GM12878 (cell line): ENCODE data around the gene DAD1. TPM values are rescaled to one million over a fixed set of nuclear protein-coding genes. Genes with fewer than 3 reads are reported as not detected.
"Not testable (repeated sequence)": the region's sequence is repeated elsewhere in the genome, so short reads cannot be mapped to it uniquely, and the experiment has no call there.

Source experiments
- ATAC-seq: fragments of 200-7000 bp; cut with Tn5 transposase; 3 replicates; pipeline ENCODE4 v1.9.1; 2020; ENCODE audit warnings: mild to moderate bottlenecking, moderate library complexity
- BruUV-seq: library from RNA; stranded (reverse); fragments of 400-500 nt; replicated peaks from 2 replicates; lab custom pipeline; 2021; lab: Mats Ljungman, UMichigan
- CTCF ChIA-PET: fragments of 300-600 bp; sonication (Branson Sonifier 250); formaldehyde crosslinking; extraction: SDS; loops from one replicate; lab custom pipeline; 2021; ENCODE audit warnings: inconsistent platforms; lab: Yijun Ruan, JAX
- POLR2A ChIA-PET: fragments of 350-600 bp; formaldehyde crosslinking; extraction: SDS; loops from one replicate; lab custom pipeline; 2021; ENCODE audit warnings: inconsistent platforms; lab: Charles Lee
- RAD21 ChIA-PET: fragments of 300-600 bp; sonication (Branson Sonifier 250); formaldehyde crosslinking; loops from one replicate; lab custom pipeline; 2023; ENCODE audit warnings: antibody characterized with exemption; ENCODE audit not compliant: unreplicated experiment; lab: Charles Lee
- SMC1A ChIA-PET: fragments of 300-600 bp; sonication (Branson Sonifier 250); formaldehyde crosslinking; loops from one replicate; lab custom pipeline; 2023; ENCODE audit not compliant: unreplicated experiment, uncharacterized antibody; lab: Charles Lee
- DNase-seq: peaks from one replicate; pipeline ENCODE4 v3.0.0-alpha.2; 2011; ENCODE audit warnings: low read depth, low spot score
- FAIRE-seq: peaks from 3 replicates; lab custom pipeline; 2011; peaks lifted over from hg19 to GRCh38; lab: Jason Lieb, UNC
- H2AFZ ChIP-seq: 2 replicates; pipeline ENCODE4 v1.6.0; 2011; ENCODE audit warnings: low read depth, low read length, control low read depth; ENCODE audit not compliant: control insufficient read depth
- H3K27ac ChIP-seq: 2 replicates; pipeline ENCODE4 v1.5.1; 2011; ENCODE audit warnings: control low read depth; ENCODE audit not compliant: control insufficient read depth, insufficient read depth
- H3K27me3 ChIP-seq, 2 experiments: replicated peaks in 1 of 2; 2 replicates each; pipeline versions ENCODE4 v1.6.0 to v1.6.1; 2011; ENCODE audit warnings: low read length in 1 of 2; ENCODE audit not compliant: control insufficient read depth in 2 of 2, insufficient read depth in 2 of 2
- H3K36me3 ChIP-seq, 2 experiments: 2 replicates each; pipeline ENCODE4 v1.5.1; 2011; ENCODE audit warnings: low read length in 1 of 2; ENCODE audit not compliant: control insufficient read depth in 2 of 2, insufficient read depth in 2 of 2
- H3K4me1 ChIP-seq: 2 replicates; pipeline ENCODE4 v1.6.1; 2011; ENCODE audit warnings: mild to moderate bottlenecking, low read length, moderate library complexity, mixed read lengths; ENCODE audit not compliant: control insufficient read depth, insufficient read depth
- H3K4me2 ChIP-seq: 2 replicates; pipeline ENCODE4 v1.6.0; 2011; ENCODE audit warnings: control low read depth; ENCODE audit not compliant: control insufficient read depth, insufficient read depth
- H3K4me3 ChIP-seq: fragments of 200-600 bp; sonication (generic); 2 replicates; pipeline ENCODE4 v1.5.1; 2016
- H3K79me2 ChIP-seq: 2 replicates; pipeline ENCODE4 v1.6.0; 2011; ENCODE audit warnings: low read length; ENCODE audit not compliant: control insufficient read depth, insufficient read depth
- H3K9ac ChIP-seq: 2 replicates; pipeline ENCODE4 v1.8.0; 2011; ENCODE audit warnings: low read length, control low read depth, mixed read lengths; ENCODE audit not compliant: control insufficient read depth, insufficient read depth
- H3K9me3 ChIP-seq: replicated peaks from 3 replicates; pipeline ENCODE4 v1.5.1; 2011; ENCODE audit warnings: mild to moderate bottlenecking, low read length; ENCODE audit not compliant: control insufficient read depth, insufficient read depth
- H4K20me1 ChIP-seq: 2 replicates; pipeline ENCODE4 v1.6.0; 2011; ENCODE audit not compliant: control insufficient read depth, insufficient read depth
- BHLHE40 ChIP-seq, 2 experiments: fragments of 450-650 bp in 1 of 2; IDR thresholded peaks; 2 replicates each; pipeline ENCODE4 v1.6.1; 2011 to 2017; ENCODE audit warnings: low read depth in 2 of 2, borderline replicate concordance in 1 of 2, improper control_type of control experiment in 1 of 2, low read length in 1 of 2, mild to moderate bottlenecking in 1 of 2
- KLF5 ChIP-seq: fragments of 450-650 bp; IDR thresholded peaks from 2 replicates; pipeline ENCODE4 v1.6.1; 2014; ENCODE audit warnings: mild to moderate bottlenecking; ENCODE audit not compliant: partially characterized antibody
- RB1 ChIP-seq: fragments of 450-650 bp; formaldehyde crosslinking; IDR thresholded peaks from 2 replicates; pipeline ENCODE4 v1.6.1; 2017; ENCODE audit warnings: mild to moderate bottlenecking, borderline replicate concordance
- ZBED1 ChIP-seq: IDR thresholded peaks from 2 replicates; pipeline ENCODE4 v1.6.1; 2016; ENCODE audit warnings: borderline replicate concordance
- WGBS: methylation state at CpG from one replicate; pipeline ENCODE4 v1.1.6; 2016; ENCODE audit warnings: low lambda C conversion rate; ENCODE audit not compliant: insufficient replicate concordance, insufficient coverage; ENCODE audit errors: missing lambda C conversion rate; 5-methylcytosine and 5-hydroxymethylcytosine counted together
- in situ Hi-C: fragments of 300-500 bp; cut with MboI; formaldehyde crosslinking; loops from 9 replicates; pipeline ENCODE4 v1.14.3; 2018; ENCODE audit warnings: mixed read lengths
- intact Hi-C: fragments of 100-400 bp; cut with micrococcal nuclease; formaldehyde crosslinking; loops from one replicate; pipeline ENCODE4 v1.14.2; 2022; ENCODE audit not compliant: unreplicated experiment
- polyA plus RNA-seq, 11 experiments: library from polyadenylated mRNA; depleted of rRNA in 4 of 11; unstranded in 6 of 11; stranded (reverse) in 5 of 11; fragments of >200 nt; fragmentation: Nextera tagmentation in 4 of 11; fragmentation: Illumina TruSeq in 1 of 11; extraction: Ambion mirVana in 4 of 11; extraction: Trizol in 1 of 11; gene quantifications; 1 replicate in 1 of 11; 2 replicates in 10 of 11; pipeline versions ENCODE4 v1.2.1 to v1.2.3, GENCODE V29; 2011 to 2016; ENCODE audit warnings: inconsistent platforms in 2 of 11, missing spikeins in 2 of 11, low read depth in 1 of 11
- total RNA-seq, 4 experiments: library from RNA; depleted of rRNA in 3 of 4; stranded (reverse); fragments of >200 nt in 3 of 4; fragmentation: Illumina TruSeq in 1 of 4; extraction: Trizol in 1 of 4; gene quantifications; 2 replicates each; pipeline versions ENCODE4 v1.2.1 to v1.2.3, GENCODE V29; 2013 to 2021
- TF ChIP-seq, protein P1 (sequence below): fragments of 450-650 bp; formaldehyde crosslinking; IDR thresholded peaks from 2 replicates; pipeline ENCODE4 v1.4.0; 2020; ENCODE audit warnings: mild to moderate bottlenecking, moderate library complexity

DAD1 gene
- total and polyA plus RNA-seq, 10 of the 15 experiments (the other 5 are each of a cell fraction or from before 2014, with no cell fraction given), result 161 to 920 (median 319) TPM

DNA sequence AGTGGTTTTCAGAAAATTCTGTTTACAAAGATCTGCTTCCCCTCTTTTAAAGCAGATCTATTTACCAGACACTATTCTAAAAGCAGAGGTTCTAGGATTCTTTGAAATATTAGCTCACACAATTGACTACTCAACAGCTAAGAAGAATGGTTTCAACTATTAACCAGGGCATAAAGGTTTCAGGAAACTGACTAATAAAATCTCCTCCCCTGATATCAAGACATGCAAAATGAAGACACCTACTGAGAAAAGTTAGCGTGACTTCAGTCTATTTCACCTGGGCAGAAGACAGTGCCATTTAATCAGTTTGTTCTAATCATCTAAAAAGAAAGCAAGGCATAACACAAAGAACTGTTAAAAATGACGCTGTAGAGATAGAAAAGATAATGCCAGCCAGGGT is 22.2 kb downstream of the DAD1 start:
- peaks cover 35% of the 10 kb centered on the region for H3K79me2 ChIP-seq
- no TSS peak for BruUV-seq
- peak overlapping the region; percentile 97 for H3K27ac ChIP-seq
- SMC1A ChIA-PET, result interaction anchor here (0.7 to 6.2 kb wide), 19 partner anchors 7 to 247 kb away, joined by 3 to 134 read pairs (median 5); no protein-coding TSS in a partner anchor
- no peaks in the 10 kb centered on the region for H4K20me1 ChIP-seq
- no peaks in the 10 kb centered on the region for H3K9me3 ChIP-seq
- in situ Hi-C loops, result loop anchor here (5.0 kb wide), 2 partner anchors 175 to 250 kb away; no protein-coding TSS in a partner anchor
- RAD21 ChIA-PET, result interaction anchor here (0.6 to 11.3 kb wide), 22 partner anchors 9 to 404 kb away, joined by 3 to 190 read pairs (median 4); partner anchors contain the start of gene LRP10
- ATAC-seq (peak; percentile 5), DNase-seq (no peak), FAIRE-seq (no peak)
- WGBS, result 0% methylated on average over 2 of the region's 2 CpGs
- CTCF ChIA-PET, result interaction anchor here (0.8 to 12.5 kb wide), 17 partner anchors 7 to 285 kb away, joined by 3 to 236 read pairs (median 5); no protein-coding TSS in a partner anchor
- H3K9ac ChIP-seq, result peak overlapping the region; percentile 8
- H3K4me1 ChIP-seq, result peaks cover 78% of the 10 kb centered on the region
- TF ChIP-seq KLF5, result no peak
- 0 out of 2 replicates have a peak, but pooled peaks have one; percentile 52 for TF ChIP-seq ZBED1
- no peak overlapping the region for H2AFZ ChIP-seq
- H3K27me3 ChIP-seq, result no peaks in the 10 kb centered on the region
- H3K4me2 ChIP-seq, result peak overlapping the region; percentile 61
- H3K4me3 ChIP-seq, result peak overlapping the region; percentile 4; the same call in 1 of the 2 replicates
- peaks cover 0 to 3% of the 10 kb centered on the region in 2 experiments; a peak in 1 of 4 replicates for H3K36me3 ChIP-seq
- POLR2A ChIA-PET, result interaction anchor here (0.6 to 5.3 kb wide), 14 partner anchors 8 to 653 kb away, joined by 3 to 74 read pairs (median 4); no protein-coding TSS in a partner anchor
- intact Hi-C loops, result no loop called here

DNA sequence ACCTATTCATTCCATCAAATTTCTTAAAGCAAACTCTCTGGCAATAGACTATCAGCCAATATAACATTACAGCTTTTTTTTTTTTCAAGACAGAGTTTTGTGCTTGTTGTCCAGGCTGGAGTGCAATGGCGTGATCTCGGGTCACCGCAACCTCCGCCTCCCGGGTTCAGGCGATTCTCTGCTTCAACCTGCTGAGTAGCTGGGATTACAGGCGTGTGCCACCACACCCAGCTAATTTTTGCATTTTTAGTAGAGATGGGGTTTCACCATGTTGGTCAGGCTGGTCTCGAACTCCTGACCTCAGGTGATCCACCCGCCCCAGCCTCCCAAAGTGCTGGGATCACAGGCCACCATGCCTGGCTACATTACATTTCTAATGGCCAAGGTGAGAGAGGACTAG is 22.8 kb downstream of the DAD1 start:
- SMC1A ChIA-PET, result interaction anchor here (0.7 to 6.2 kb wide), 21 partner anchors 6 to 212 kb away, joined by 3 to 134 read pairs (median 5); no protein-coding TSS in a partner anchor
- WGBS, result 19% methylated on average over 9 of the region's 9 CpGs
- peak overlapping the region; percentile 38; the same call in 1 of the 2 replicates for H3K9ac ChIP-seq
- RAD21 ChIA-PET, result interaction anchor here (0.6 to 11.3 kb wide), 19 partner anchors 8 to 403 kb away, joined by 3 to 190 read pairs (median 6); partner anchors contain the start of gene LRP10
- POLR2A ChIA-PET, result interaction anchor here (0.6 to 5.3 kb wide), 11 partner anchors 7 to 182 kb away, joined by 3 to 74 read pairs (median 6); no protein-coding TSS in a partner anchor
- H3K79me2 ChIP-seq, result peaks cover 35% of the 10 kb centered on the region
- FAIRE-seq, H4K20me1 ChIP-seq, H3K27me3 ChIP-seq, H3K9me3 ChIP-seq, intact Hi-C loops, BruUV-seq, H3K36me3 ChIP-seq, DNase-seq, H2AFZ ChIP-seq, ATAC-seq: not testable (repeated sequence)
- peak overlapping the region; percentile 24; the same call in 1 of the 2 replicates for H3K4me3 ChIP-seq
- TF ChIP-seq, protein P1, sequence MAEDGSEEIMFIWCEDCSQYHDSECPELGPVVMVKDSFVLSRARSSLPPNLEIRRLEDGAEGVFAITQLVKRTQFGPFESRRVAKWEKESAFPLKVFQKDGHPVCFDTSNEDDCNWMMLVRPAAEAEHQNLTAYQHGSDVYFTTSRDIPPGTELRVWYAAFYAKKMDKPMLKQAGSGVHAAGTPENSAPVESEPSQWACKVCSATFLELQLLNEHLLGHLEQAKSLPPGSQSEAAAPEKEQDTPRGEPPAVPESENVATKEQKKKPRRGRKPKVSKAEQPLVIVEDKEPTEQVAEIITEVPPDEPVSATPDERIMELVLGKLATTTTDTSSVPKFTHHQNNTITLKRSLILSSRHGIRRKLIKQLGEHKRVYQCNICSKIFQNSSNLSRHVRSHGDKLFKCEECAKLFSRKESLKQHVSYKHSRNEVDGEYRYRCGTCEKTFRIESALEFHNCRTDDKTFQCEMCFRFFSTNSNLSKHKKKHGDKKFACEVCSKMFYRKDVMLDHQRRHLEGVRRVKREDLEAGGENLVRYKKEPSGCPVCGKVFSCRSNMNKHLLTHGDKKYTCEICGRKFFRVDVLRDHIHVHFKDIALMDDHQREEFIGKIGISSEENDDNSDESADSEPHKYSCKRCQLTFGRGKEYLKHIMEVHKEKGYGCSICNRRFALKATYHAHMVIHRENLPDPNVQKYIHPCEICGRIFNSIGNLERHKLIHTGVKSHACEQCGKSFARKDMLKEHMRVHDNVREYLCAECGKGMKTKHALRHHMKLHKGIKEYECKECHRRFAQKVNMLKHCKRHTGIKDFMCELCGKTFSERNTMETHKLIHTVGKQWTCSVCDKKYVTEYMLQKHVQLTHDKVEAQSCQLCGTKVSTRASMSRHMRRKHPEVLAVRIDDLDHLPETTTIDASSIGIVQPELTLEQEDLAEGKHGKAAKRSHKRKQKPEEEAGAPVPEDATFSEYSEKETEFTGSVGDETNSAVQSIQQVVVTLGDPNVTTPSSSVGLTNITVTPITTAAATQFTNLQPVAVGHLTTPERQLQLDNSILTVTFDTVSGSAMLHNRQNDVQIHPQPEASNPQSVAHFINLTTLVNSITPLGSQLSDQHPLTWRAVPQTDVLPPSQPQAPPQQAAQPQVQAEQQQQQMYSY (CRISPR knock-in tag), result 0 out of 2 replicates have a peak, but pooled peaks have one; percentile 26
- TF ChIP-seq RB1 (0 out of 2 replicates have a peak, but pooled peaks have one; percentile 5), BHLHE40 (IDR thresholded peaks at IDR 0.05; ENCODE audit: borderline replicate concordance in 1 of 2, low read depth in 2 of 2, low read length in 1 of 2) (peak in 1 of 2 experiments; percentile 47; a peak in 2 of 4 replicates)
- in situ Hi-C loops, result loop anchor here (5.0 kb wide), 2 partner anchors 174 to 249 kb away; no protein-coding TSS in a partner anchor
- CTCF ChIA-PET, result interaction anchor here (0.6 to 12.5 kb wide), 19 partner anchors 6 to 304 kb away, joined by 3 to 236 read pairs (median 4); no protein-coding TSS in a partner anchor
- H3K4me1 ChIP-seq, result peaks cover 83% of the 10 kb centered on the region
- peak overlapping the region; percentile 97 for H3K27ac ChIP-seq
- peak overlapping the region; percentile 61 for H3K4me2 ChIP-seq
